HG02678 (cell line): ENCODE results near the gene CADM2.
"Not testable (repeated sequence)": the region's sequence is repeated elsewhere in the genome, so short reads cannot be mapped to it uniquely, and the experiment has no call there.

Source experiments
- ATAC-seq: cut with Tn5 transposase; IDR thresholded peaks from one replicate; pipeline ENCODE4 v1.9.1; 2021; ENCODE audit warnings: mild to moderate bottlenecking, moderate library complexity; ENCODE audit not compliant: unreplicated experiment

CADM2 gene

GRCh38 chr3:85881833-85882393 is 923.1 kb downstream of the CADM2 start:
- ATAC-seq = no peak

GRCh38 chr3:85890043-85890555 is 931.3 kb downstream of the CADM2 start:
- ATAC-seq = no peak

GRCh38 chr3:85903434-85903833 is 944.6 kb downstream of the CADM2 start:
- no peak for ATAC-seq

- no peak for ATAC-seq
These were observed 954.2 kb downstream of the CADM2 start for GRCh38 chr3:85912980-85913379.

- ATAC-seq = no peak
These were observed 963.6 kb downstream of the CADM2 start for GRCh38 chr3:85922374-85922773.

- ATAC-seq = no peak
These were observed 971.9 kb downstream of the CADM2 start for GRCh38 chr3:85930718-85931117.

- ATAC-seq = no peak
These were observed 974.5 kb downstream of the CADM2 start for GRCh38 chr3:85933326-85933725.

GRCh38 chr3:85935171-85935570 is 976.4 kb downstream of the CADM2 start:
- no peak for ATAC-seq

- ATAC-seq = no peak
These were observed 980.3 kb downstream of the CADM2 start for GRCh38 chr3:85939074-85939482.

GRCh38 chr3:85950435-85950834 is 991.6 kb downstream of the CADM2 start:
- ATAC-seq = no peak

- no peak for ATAC-seq
These were observed 1002.0 kb downstream of the CADM2 start for GRCh38 chr3:85960793-85961192.

- ATAC-seq = no peak
These were observed 1019.0 kb downstream of the CADM2 start for GRCh38 chr3:85977615-85978338.

GRCh38 chr3:85979034-85979433 is 1020.2 kb downstream of the CADM2 start:
- no peak for ATAC-seq

GRCh38 chr3:85989581-85989980 is 1030.8 kb downstream of the CADM2 start:
- not testable (repeated sequence) for ATAC-seq

- ATAC-seq = no peak
These were observed 1070.8 kb downstream of the CADM2 start for GRCh38 chr3:86029590-86029989.

GRCh38 chr3:86037916-86038315 is 1079.1 kb downstream of the CADM2 start:
- ATAC-seq = no peak

GRCh38 chr3:86046436-86047136 is 1087.8 kb downstream of the CADM2 start:
- no peak for ATAC-seq

GRCh38 chr3:86047161-86047560 is 1088.4 kb downstream of the CADM2 start:
- ATAC-seq = no peak

GRCh38 chr3:86051058-86051457 is 1092.3 kb downstream of the CADM2 start:
- ATAC-seq = no peak

- ATAC-seq = no peak
These were observed 1097.2 kb downstream of the CADM2 start for GRCh38 chr3:86056032-86056431.

GRCh38 chr3:86056962-86057361 is 1098.2 kb downstream of the CADM2 start:
- no peak for ATAC-seq

GRCh38 chr3:86073799-86074198 is 1115.0 kb downstream of the CADM2 start:
- no peak for ATAC-seq
